GM21825 (cell line): ENCODE results near the gene ESRRB.

Experiments
- ATAC-seq: cut with Tn5 transposase; IDR thresholded peaks from one replicate; pipeline ENCODE4 v1.9.1; 2021; ENCODE audit warnings: mild to moderate bottlenecking, moderate library complexity; ENCODE audit not compliant: unreplicated experiment

Gene ESRRB

GRCh38 chr14:76351941-76352340, 24.0 kb upstream of the ESRRB start:
- no peak for ATAC-seq

GRCh38 chr14:76352639-76353281, 23.2 kb upstream of the ESRRB start:
- ATAC-seq, result no peak

GRCh38 chr14:76354310-76354709, 21.6 kb upstream of the ESRRB start:
- ATAC-seq, result no peak

GRCh38 chr14:76355771-76356170, 20.2 kb upstream of the ESRRB start:
- no peak for ATAC-seq

GRCh38 chr14:76371066-76371465, 4.9 kb upstream of the ESRRB start:
- ATAC-seq, result no peak

GRCh38 chr14:76373456-76373855, 2.5 kb upstream of the ESRRB start:
- no peak for ATAC-seq

GRCh38 chr14:76375484-76375883, 453 bp upstream of the ESRRB start:
- ATAC-seq, result no peak

- no peak for ATAC-seq
Measured at GRCh38 chr14:76376409-76376877, 506 bp downstream of the ESRRB start.

GRCh38 chr14:76376878-76377734, 1.2 kb downstream of the ESRRB start:
- no peak for ATAC-seq

- ATAC-seq, result no peak
Measured at GRCh38 chr14:76377735-76378074, 1.8 kb downstream of the ESRRB start.

- no peak for ATAC-seq
Measured at GRCh38 chr14:76380991-76381390, 5.1 kb downstream of the ESRRB start.

- no peak for ATAC-seq
Measured at GRCh38 chr14:76381817-76382494, 6.0 kb downstream of the ESRRB start.

GRCh38 chr14:76382495-76382832, 6.5 kb downstream of the ESRRB start:
- ATAC-seq, result no peak

GRCh38 chr14:76385435-76385834, 9.5 kb downstream of the ESRRB start:
- ATAC-seq, result no peak

- no peak for ATAC-seq
Measured at GRCh38 chr14:76386944-76387782, 11.2 kb downstream of the ESRRB start.

- ATAC-seq, result no peak
Measured at GRCh38 chr14:76389841-76390240, 13.9 kb downstream of the ESRRB start.

GRCh38 chr14:76390621-76391020, 14.7 kb downstream of the ESRRB start:
- no peak for ATAC-seq

GRCh38 chr14:76391981-76392690, 16.2 kb downstream of the ESRRB start:
- ATAC-seq, result no peak

GRCh38 chr14:76394569-76394968, 18.6 kb downstream of the ESRRB start:
- no peak for ATAC-seq

- no peak for ATAC-seq
Measured at GRCh38 chr14:76395161-76395560, 19.2 kb downstream of the ESRRB start.
